Myometrial cell (primary cell): ENCODE data around the gene STAMBPL1. TPM values are rescaled to one million over a fixed set of nuclear protein-coding genes. Genes with fewer than 3 reads are reported as not detected.

Source experiments
- total RNA-seq: library from RNA; depleted of rRNA; stranded (reverse); fragments of >200 nt; gene quantifications from 2 replicates; pipeline ENCODE4 v1.2.3, GENCODE V29; 2015

STAMBPL1 gene
- total RNA-seq: 30.8 and 60.8 TPM in 2 replicates

DNA sequence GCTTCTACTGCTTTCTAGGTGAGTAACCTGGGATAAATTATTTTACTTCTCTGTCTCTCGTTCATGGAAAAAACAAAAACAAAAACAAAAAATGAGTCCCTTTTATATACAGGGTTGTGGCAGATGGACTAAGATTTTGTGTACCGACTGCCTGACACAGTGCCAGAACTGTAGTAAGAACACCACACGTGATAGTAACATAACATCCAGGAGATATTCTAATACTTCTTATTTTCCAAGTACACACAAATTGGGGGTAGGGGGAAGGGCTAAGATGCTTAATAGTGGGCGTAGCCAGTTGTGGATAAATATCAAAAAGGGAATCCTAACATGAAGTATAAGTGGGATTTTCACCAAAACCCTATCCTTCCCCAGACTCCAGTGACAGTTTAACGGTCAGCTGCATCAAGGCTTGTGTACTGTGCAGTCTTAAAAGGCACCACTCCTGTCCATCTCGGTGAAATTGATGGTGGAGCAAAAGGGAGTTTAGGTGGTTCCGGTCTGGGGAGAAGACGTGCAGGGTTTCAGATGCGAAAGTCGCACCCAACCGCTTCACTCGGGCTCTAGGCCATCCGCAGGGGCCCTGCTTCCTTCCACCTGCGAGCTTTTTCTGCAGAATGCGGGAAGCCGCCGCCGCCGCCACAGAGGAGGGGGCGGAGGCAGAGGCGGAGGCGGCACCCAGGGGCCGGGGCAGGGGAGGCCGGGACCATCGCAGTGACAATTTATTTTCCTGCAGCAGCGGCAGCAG lies at the start of gene STAMBPL1:
Gene STAMBPL1 (plus strand): TSS at position 712 of the 748 bp plus-strand sequence. CDS start 21,464 bp downstream, outside the sequence.

DNA sequence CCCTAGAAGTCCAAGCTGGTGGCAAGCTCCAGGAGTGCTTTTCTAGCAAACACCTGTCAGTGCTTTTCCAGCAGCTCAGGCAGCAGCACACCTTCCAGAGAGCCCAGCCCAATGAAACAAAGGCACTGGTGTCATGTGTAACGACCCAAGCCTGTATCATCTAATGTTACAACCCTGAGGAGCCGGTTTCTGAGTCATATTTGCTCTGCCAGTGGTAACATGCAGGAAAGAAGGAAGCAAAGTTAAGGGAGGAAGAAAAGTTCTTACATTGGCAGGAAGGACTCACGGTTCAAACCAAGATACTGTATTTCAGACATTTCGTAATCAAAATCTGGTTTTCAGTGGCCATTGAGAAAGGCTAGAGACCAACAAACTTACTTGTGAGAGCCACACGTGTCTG lies 28.3 kb upstream of the STAMBPL1 start, which contains the start of gene ANKRD22:
Gene ANKRD22 (minus strand): TSS at position 139 of the 400 bp plus-strand sequence. CDS start 237 bp downstream, outside the sequence.

GRCh38 chr10:88952647-88953111 lies 72.6 kb downstream of the STAMBPL1 start, which contains the start of gene ACTA2:
ACTA2 (minus strand) TSS chr10:88952773; CDS start chr10:88948930, 3,843 bp downstream.

Other genes starting within 250 kb of the STAMBPL1 start
- gene LIPF, start 215.8 kb upstream of the STAMBPL1 start, total RNA-seq: not detected in 2 replicates
- gene LIPK, start 174.0 kb upstream of the STAMBPL1 start, total RNA-seq: not detected in 2 replicates
- gene LIPN, start 120.2 kb upstream of the STAMBPL1 start, total RNA-seq: not detected in 2 replicates
- gene LIPM, start 77.5 kb upstream of the STAMBPL1 start, total RNA-seq: not detected in 2 replicates
- 0.58 TPM in 1 of 2 replicates, not detected in the other for gene ANKRD22, start 28.4 kb upstream of the STAMBPL1 start, total RNA-seq
- 211 and 251 TPM in 2 replicates for gene ACTA2, start 72.5 kb downstream of the STAMBPL1 start, total RNA-seq
- gene FAS, start 110.6 kb downstream of the STAMBPL1 start, total RNA-seq: 34.0 and 40.6 TPM in 2 replicates